Neural cell (in vitro differentiated cells): ENCODE data around the gene GNB1. TPM values are rescaled to one million over a fixed set of nuclear protein-coding genes. Genes with fewer than 3 reads are reported as not detected.

Source experiments
- H2AFZ ChIP-seq: fragments of 200-600, 300-800 bp; sonication (generic), shearing (Covaris generic); 2 replicates; pipeline ENCODE4 v1.6.0; 2014; ENCODE audit warnings: low read depth, mild to moderate bottlenecking, antibody characterized with exemption, low read length, moderate library complexity
- H3F3A ChIP-seq: fragments of 200-600 bp; shearing (Covaris generic); 2 replicates; pipeline ENCODE4 v1.6.1; 2016; ENCODE audit warnings: mild to moderate bottlenecking, moderate library complexity, mixed read lengths, antibody characterized with exemption, low read length; ENCODE audit not compliant: insufficient read depth, poor library complexity, severe bottlenecking
- H3K27ac ChIP-seq: fragments of 200-600, 300-800 bp; sonication (generic), shearing (Covaris generic); 2 replicates; pipeline ENCODE4 v1.5.1; 2014; ENCODE audit warnings: mild to moderate bottlenecking, low read length, moderate library complexity
- H3K27me3 ChIP-seq: fragments of 300-800, 200-600 bp; sonication (generic), shearing (Covaris generic); 2 replicates; pipeline ENCODE4 v1.6.0; 2014; ENCODE audit warnings: mild to moderate bottlenecking, low read depth, low read length, moderate library complexity; ENCODE audit not compliant: insufficient read depth
- H3K36me3 ChIP-seq: fragments of 300-800, 200-600 bp; sonication (generic), shearing (Covaris generic); 2 replicates; pipeline ENCODE4 v1.5.1; 2014; ENCODE audit warnings: mild to moderate bottlenecking, antibody characterized with exemption, low read length, moderate library complexity; ENCODE audit not compliant: insufficient read depth
- H3K4me2 ChIP-seq: fragments of 300-800, 200-600 bp; sonication (generic), shearing (Covaris generic); 2 replicates; pipeline ENCODE4 v1.6.0; 2014; ENCODE audit warnings: mild to moderate bottlenecking, low read length
- H3K4me3 ChIP-seq: fragments of 300-800, 200-600 bp; sonication (generic), shearing (Covaris generic); 2 replicates; pipeline ENCODE4 v1.5.1; 2014; ENCODE audit warnings: mild to moderate bottlenecking, low read length, moderate library complexity
- H3K79me2 ChIP-seq: fragments of 200-600 bp; shearing (Covaris generic); replicated peaks from 2 replicates; pipeline ENCODE4 v1.6.0; 2014; ENCODE audit warnings: mild to moderate bottlenecking, low read length, moderate library complexity; ENCODE audit not compliant: insufficient read depth
- H3K9ac ChIP-seq: fragments of 300-800, 200-600 bp; sonication (generic), shearing (Covaris generic); 2 replicates; pipeline ENCODE4 v1.6.1; 2016; ENCODE audit warnings: mild to moderate bottlenecking, low read length, mixed read lengths
- H3K9me2 ChIP-seq: fragments of 200-600 bp; shearing (Covaris generic); 2 replicates; pipeline ENCODE4 v1.6.1; 2016; ENCODE audit warnings: mild to moderate bottlenecking, low read length, mixed read lengths; ENCODE audit not compliant: insufficient read depth
- H3K9me3 ChIP-seq: fragments of 200-600, 300-800 bp; sonication (generic), shearing (Covaris generic); 2 replicates; pipeline ENCODE4 v1.6.1; 2016; ENCODE audit warnings: mild to moderate bottlenecking, mixed run types, low read length, moderate library complexity, mixed read lengths
- H4K20me1 ChIP-seq: fragments of 200-600 bp; shearing (Covaris generic); 2 replicates; pipeline ENCODE4 v1.6.1; 2016; ENCODE audit warnings: mild to moderate bottlenecking, mixed run types; ENCODE audit not compliant: insufficient read depth
- CTCF ChIP-seq: fragments of 450-650 bp; IDR thresholded peaks from 2 replicates; pipeline ENCODE4 v1.5.1; 2014; ENCODE audit warnings: antibody characterized with exemption, mild to moderate bottlenecking, moderate library complexity; ENCODE audit not compliant: poor library complexity, severe bottlenecking
- EP300 ChIP-seq: fragments of 450-650 bp; conservative IDR thresholded peaks from 2 replicates; pipeline ENCODE4 v1.6.1; 2014; ENCODE audit warnings: antibody characterized with exemption, mild to moderate bottlenecking, moderate library complexity; ENCODE audit not compliant: poor library complexity, severe bottlenecking
- EZH2 ChIP-seq: fragments of 200-600, 300-800 bp; shearing (Covaris generic), sonication (generic); IDR thresholded peaks from 2 replicates; pipeline ENCODE4 v1.6.1; 2014; ENCODE audit warnings: antibody characterized with exemption, low read length, borderline replicate concordance, mild to moderate bottlenecking; ENCODE audit not compliant: insufficient read depth, poor library complexity, severe bottlenecking
- MXI1 ChIP-seq: fragments of 450-650 bp; conservative IDR thresholded peaks from 2 replicates; pipeline ENCODE4 v1.6.1; 2014; ENCODE audit warnings: antibody characterized with exemption, mild to moderate bottlenecking; ENCODE audit not compliant: poor library complexity, severe bottlenecking
- POLR2AphosphoS5 ChIP-seq: IDR thresholded peaks from 2 replicates; pipeline ENCODE4 v1.6.1; 2012
- RAD21 ChIP-seq: fragments of 450-650 bp; conservative IDR thresholded peaks from 2 replicates; pipeline ENCODE4 v1.6.1; 2014; ENCODE audit warnings: antibody characterized with exemption, mild to moderate bottlenecking, moderate library complexity
- REST ChIP-seq: IDR thresholded peaks from 2 replicates; pipeline ENCODE4 v1.6.1; 2012; ENCODE audit warnings: borderline replicate concordance
- SMC3 ChIP-seq: fragments of 450-650 bp; conservative IDR thresholded peaks from 2 replicates; pipeline ENCODE4 v1.6.1; 2014; ENCODE audit warnings: antibody characterized with exemption, mild to moderate bottlenecking, moderate library complexity; ENCODE audit not compliant: poor library complexity
- TAF1 ChIP-seq: IDR thresholded peaks from 2 replicates; pipeline ENCODE4 v1.6.1; 2012; ENCODE audit warnings: low read depth
- polyA plus RNA-seq: library from polyadenylated mRNA; depleted of rRNA; stranded (reverse); fragments of >200 nt; gene quantifications from 2 replicates; pipeline ENCODE4 v1.2.3, GENCODE V29; 2014

GNB1 gene
- polyA plus RNA-seq, 1 donor from 2014 or later = 325 TPM

DNA sequence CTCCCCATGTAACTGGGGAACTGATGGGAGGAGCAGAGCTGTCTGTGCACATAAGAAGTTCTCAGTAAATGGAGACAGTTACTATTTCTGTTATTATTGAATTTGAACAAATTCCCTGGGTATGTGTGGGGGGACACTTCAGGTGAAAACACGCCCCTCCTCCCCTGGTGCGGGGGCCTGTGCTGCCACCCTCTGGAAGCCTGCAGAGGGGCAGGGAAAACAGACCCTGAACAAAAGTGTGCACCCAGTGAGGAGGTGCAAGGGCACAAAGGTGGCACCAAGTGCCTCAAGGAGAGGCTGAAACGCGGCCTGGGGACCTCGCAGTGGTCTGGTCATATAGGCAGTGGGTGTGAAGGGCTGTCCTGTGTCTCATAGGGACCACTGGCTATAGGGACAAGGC lies 94.4 kb downstream of the GNB1 start:
- Histone ChIP-seq H4K20me1 (peaks cover 20% of the 10 kb centered on the region), H3K4me3 (no peak overlapping the region), H3K9me3 (no peaks in the 10 kb centered on the region), H2AFZ (no peak overlapping the region), H3K9ac (no peak overlapping the region), H3K9me2 (no peaks in the 10 kb centered on the region), H3K4me2 (no peak overlapping the region), H3F3A (no peaks in the 10 kb centered on the region), H3K27ac (no peak overlapping the region), H3K27me3 (no peaks in the 10 kb centered on the region), H3K36me3 (peaks cover 6% of the 10 kb centered on the region), H3K79me2 (peaks cover 37% of the 10 kb centered on the region)
- TF ChIP-seq EP300 = no peak
- no peak for TF ChIP-seq SMC3
- TF ChIP-seq MXI1 = no peak
- no peak for TF ChIP-seq CTCF
- TF ChIP-seq REST = no peak
- TF ChIP-seq POLR2AphosphoS5 = no peak
- TF ChIP-seq EZH2 = no peak
- no peak for TF ChIP-seq RAD21
- no peak for TF ChIP-seq TAF1

DNA sequence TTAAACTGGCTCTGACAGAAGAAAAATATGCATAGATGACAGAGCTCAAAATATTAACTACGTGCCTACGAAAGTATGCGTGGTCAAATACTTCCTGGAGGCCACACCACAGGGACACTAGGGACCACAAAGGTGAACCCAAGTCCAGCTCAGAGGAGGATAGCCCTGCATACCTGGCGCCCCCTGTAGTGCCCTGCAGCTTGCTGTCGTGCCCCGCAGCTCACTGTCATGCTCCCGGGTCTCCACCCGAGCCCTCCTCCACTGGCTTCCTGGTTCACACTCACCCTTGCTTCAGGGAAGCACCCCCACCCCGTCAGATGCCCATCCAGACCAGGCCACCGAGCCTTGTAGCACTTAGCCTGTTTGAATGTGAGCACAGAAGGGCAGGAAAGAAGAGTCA lies 95.9 kb downstream of the GNB1 start:
- Histone ChIP-seq H3K27ac (no peak overlapping the region), H3F3A (no peaks in the 10 kb centered on the region), H3K9me3 (no peaks in the 10 kb centered on the region), H3K79me2 (peaks cover 24% of the 10 kb centered on the region), H3K4me2 (no peak overlapping the region), H4K20me1 (peaks cover 20% of the 10 kb centered on the region), H3K27me3 (no peaks in the 10 kb centered on the region), H3K4me3 (no peak overlapping the region), H3K9ac (no peak overlapping the region), H3K9me2 (no peaks in the 10 kb centered on the region), H2AFZ (no peak overlapping the region), H3K36me3 (peaks cover 6% of the 10 kb centered on the region)
- no peak for TF ChIP-seq POLR2AphosphoS5
- TF ChIP-seq MXI1 = no peak
- no peak for TF ChIP-seq EP300
- no peak for TF ChIP-seq REST
- TF ChIP-seq EZH2 = no peak
- no peak for TF ChIP-seq CTCF
- no peak for TF ChIP-seq SMC3
- no peak for TF ChIP-seq RAD21
- no peak for TF ChIP-seq TAF1
